ENCODE results near the gene LCE1A.

Gene LCE1A

DNA sequence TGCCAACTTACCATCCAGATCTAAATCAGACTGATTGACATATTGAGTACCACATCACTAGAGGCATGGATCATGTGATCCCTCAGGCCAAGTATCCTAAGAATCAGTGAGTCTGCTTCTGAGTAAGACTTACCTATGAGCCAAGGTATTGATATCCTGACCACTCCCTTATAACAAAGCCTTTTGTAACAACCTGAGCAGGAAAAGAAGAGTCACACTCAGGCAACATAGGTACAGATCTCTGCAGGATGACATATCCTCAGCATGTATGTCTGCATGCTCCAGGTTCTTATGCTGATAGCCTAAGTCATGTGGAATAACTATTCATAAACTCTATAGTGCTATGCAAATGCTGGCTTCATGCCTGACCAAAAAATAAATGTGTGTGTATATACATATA, 2.3 kb upstream of the LCE1A start:
- no peak overlapping the region for H2BK5ac ChIP-seq (ENCODE audit: low read depth, low read length, poor library complexity, severe bottlenecking)

DNA sequence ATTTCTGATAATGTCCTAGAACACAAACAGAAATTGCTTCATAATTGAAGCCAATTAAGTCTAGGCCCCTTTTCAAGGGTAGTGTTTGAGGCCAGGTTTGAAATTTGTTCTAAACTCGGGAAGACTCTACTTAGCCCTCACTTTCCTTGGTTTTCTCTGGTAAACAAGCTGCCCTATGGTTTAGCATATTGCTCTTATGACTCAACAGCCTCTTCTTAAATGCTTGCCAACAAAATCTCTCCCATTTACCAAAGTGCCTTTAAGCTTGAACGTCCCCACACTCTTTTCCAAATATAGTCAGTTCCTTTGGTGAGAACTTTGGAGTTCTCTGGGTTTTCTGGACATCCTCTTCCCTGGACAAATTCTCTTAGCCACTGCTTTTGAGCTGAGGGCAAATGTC, 9.6 kb downstream of the LCE1A start:
- Histone ChIP-seq H4K8ac (ENCODE audit: low read length) (no peak overlapping the region), H3K4me3 (ENCODE audit: insufficient read depth in 1 of 2, low read depth in 1 of 2, low read length in 2 of 2) (no peak overlapping the region), H3K4me2 (ENCODE audit: low read length, poor library complexity, severe bottlenecking) (no peak overlapping the region), H2AK5ac (ENCODE audit: low read length, severe bottlenecking) (no peak overlapping the region), H2AFZ (ENCODE audit: low read depth, low read length) (no peak overlapping the region), H3K23ac (ENCODE audit: low read length in 2 of 2) (no peak overlapping the region), H3K14ac (ENCODE audit: low read length in 2 of 2) (no peak overlapping the region), H4K91ac (ENCODE audit: low read length) (no peak overlapping the region), H2BK120ac (ENCODE audit: low read depth, low read length) (no peak overlapping the region), H2BK5ac (ENCODE audit: low read depth, low read length, poor library complexity, severe bottlenecking) (no peak overlapping the region), H3K27me3 (ENCODE audit: control insufficient read depth in 1 of 2, insufficient read depth in 1 of 2, low read length in 2 of 2) (no peaks in the 10 kb centered on the region), H3K4ac (ENCODE audit: low read depth in 1 of 2, low read length in 2 of 2) (no peak overlapping the region), H3K9me3 (ENCODE audit: control insufficient read depth, low read length) (no peaks in the 10 kb centered on the region), H3K4me1 (ENCODE audit: control insufficient read depth, insufficient read depth, low read depth, low read length) (no peaks in the 10 kb centered on the region), H3K79me1 (replicated peaks; ENCODE audit: low read length, poor library complexity, severe bottlenecking) (no peaks in the 10 kb centered on the region), H3K27ac (ENCODE audit: low read length, poor library complexity, severe bottlenecking) (no peak overlapping the region), H2BK12ac (ENCODE audit: low read length in 2 of 2) (no peak overlapping the region), H3K9ac (ENCODE audit: low read length) (no peak overlapping the region), H2BK15ac (ENCODE audit: low read depth, poor library complexity, severe bottlenecking) (no peak overlapping the region), H3K18ac (ENCODE audit: low read depth in 1 of 2, low read length in 2 of 2) (no peak overlapping the region), H3K36me3 (ENCODE audit: control insufficient read depth in 1 of 2, insufficient read depth in 2 of 2, low read depth in 1 of 2, low read length in 2 of 2) (no peaks in the 10 kb centered on the region)
- WGBS = 21% methylated on average over 2 of the region's 2 CpGs
- DNase-seq = no peak

More for the DNA sequence above, 2.3 kb upstream of the LCE1A start:
- H4K91ac ChIP-seq (ENCODE audit: low read length) = no peak overlapping the region
- H3K14ac ChIP-seq (ENCODE audit: low read length in 2 of 2) = no peak overlapping the region
- H3K4me2 ChIP-seq (ENCODE audit: low read length, poor library complexity, severe bottlenecking) = no peak overlapping the region
- H3K4ac ChIP-seq (ENCODE audit: low read depth in 1 of 2, low read length in 2 of 2) = no peak overlapping the region
- no peaks in the 10 kb centered on the region for H3K79me1 ChIP-seq (replicated peaks; ENCODE audit: low read length, poor library complexity, severe bottlenecking)
- DNase-seq = no peak
- no peak overlapping the region for H2BK120ac ChIP-seq (ENCODE audit: low read depth, low read length)
- no peak overlapping the region for H2BK15ac ChIP-seq (ENCODE audit: low read depth, poor library complexity, severe bottlenecking)
- H3K36me3 ChIP-seq (ENCODE audit: control insufficient read depth in 1 of 2, insufficient read depth in 2 of 2, low read depth in 1 of 2, low read length in 2 of 2) = no peaks in the 10 kb centered on the region
- H2AFZ ChIP-seq (ENCODE audit: low read depth, low read length) = no peak overlapping the region
- no peak overlapping the region for H3K23ac ChIP-seq (ENCODE audit: low read length in 2 of 2)
- peaks cover 0 to 9% of the 10 kb centered on the region in 2 experiments for H3K27me3 ChIP-seq (ENCODE audit: control insufficient read depth in 1 of 2, insufficient read depth in 1 of 2, low read length in 2 of 2)
- no peak overlapping the region for H2AK5ac ChIP-seq (ENCODE audit: low read length, severe bottlenecking)
- H3K27ac ChIP-seq (ENCODE audit: low read length, poor library complexity, severe bottlenecking) = no peak overlapping the region
- no peak overlapping the region for H3K9ac ChIP-seq (ENCODE audit: low read length)
- H3K4me3 ChIP-seq (ENCODE audit: insufficient read depth in 1 of 2, low read depth in 1 of 2, low read length in 2 of 2) = no peak overlapping the region
- no peak overlapping the region for H2BK12ac ChIP-seq (ENCODE audit: low read length in 2 of 2)
- no peak overlapping the region for H4K8ac ChIP-seq (ENCODE audit: low read length)
- H3K18ac ChIP-seq (ENCODE audit: low read depth in 1 of 2, low read length in 2 of 2) = no peak overlapping the region
- no peaks in the 10 kb centered on the region for H3K4me1 ChIP-seq (ENCODE audit: control insufficient read depth, insufficient read depth, low read depth, low read length)
- H3K9me3 ChIP-seq (ENCODE audit: control insufficient read depth, low read length) = no peaks in the 10 kb centered on the region

DNA sequence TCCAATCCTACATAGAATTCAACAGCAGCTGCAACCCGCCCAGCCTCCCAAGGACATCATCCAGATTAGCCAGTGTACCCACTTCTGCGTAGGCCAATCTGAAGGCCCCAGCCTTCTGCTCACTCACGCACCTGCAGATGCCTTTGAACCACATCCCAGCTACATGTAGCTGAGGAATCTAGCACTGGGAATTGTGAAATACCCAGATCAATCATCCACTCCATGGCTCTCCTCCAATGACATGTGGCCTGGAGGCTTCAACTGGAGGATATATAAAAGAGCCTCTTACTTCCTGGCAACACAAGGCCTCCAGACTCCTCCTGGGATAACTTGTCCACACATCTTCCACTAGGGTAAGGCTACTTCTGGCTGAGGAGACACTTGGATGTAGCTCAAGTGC, 15.3 kb downstream of the LCE1A start, which contains the start of gene LCE6A:
TSS of gene LCE6A (plus strand) at position 301 of the 400 bp plus-strand sequence. CDS start 665 bp downstream, outside the sequence.
- no peak within 1 kb of the TSS for H3K27ac ChIP-seq (ENCODE audit: low read length, poor library complexity, severe bottlenecking)
- no peak within 1 kb of the TSS for H2AK5ac ChIP-seq (ENCODE audit: low read length, severe bottlenecking)
- no peaks in the 10 kb centered on the region for H3K9me3 ChIP-seq (ENCODE audit: control insufficient read depth, low read length)
- no peak for DNase-seq
- no peak within 1 kb of the TSS for H3K23ac ChIP-seq (ENCODE audit: low read length in 2 of 2)
- H3K27me3 ChIP-seq (ENCODE audit: control insufficient read depth in 1 of 2, insufficient read depth in 1 of 2, low read length in 2 of 2) = no peaks in the 10 kb centered on the region
- no peak within 1 kb of the TSS for H2BK5ac ChIP-seq (ENCODE audit: low read depth, low read length, poor library complexity, severe bottlenecking)
- no peak within 1 kb of the TSS for H3K14ac ChIP-seq (ENCODE audit: low read length in 2 of 2)
- no peak within 1 kb of the TSS for H3K18ac ChIP-seq (ENCODE audit: low read depth in 1 of 2, low read length in 2 of 2)
- no peak within 1 kb of the TSS for H3K4ac ChIP-seq (ENCODE audit: low read depth in 1 of 2, low read length in 2 of 2)
- H3K4me3 ChIP-seq (ENCODE audit: insufficient read depth in 1 of 2, low read depth in 1 of 2, low read length in 2 of 2) = no peak within 1 kb of the TSS
- H3K36me3 ChIP-seq (ENCODE audit: control insufficient read depth in 1 of 2, insufficient read depth in 2 of 2, low read depth in 1 of 2, low read length in 2 of 2) = no peaks in the 10 kb centered on the region
- no peak within 1 kb of the TSS for H2AFZ ChIP-seq (ENCODE audit: low read depth, low read length)
- no peaks in the 10 kb centered on the region for H3K79me1 ChIP-seq (replicated peaks; ENCODE audit: low read length, poor library complexity, severe bottlenecking)
- WGBS = 70% methylated on average over 3 of the region's 3 CpGs
- H4K91ac ChIP-seq (ENCODE audit: low read length) = no peak within 1 kb of the TSS
- H3K4me1 ChIP-seq (ENCODE audit: control insufficient read depth, insufficient read depth, low read depth, low read length) = no peaks in the 10 kb centered on the region
- no peak within 1 kb of the TSS for H2BK12ac ChIP-seq (ENCODE audit: low read length in 2 of 2)
- H3K4me2 ChIP-seq (ENCODE audit: low read length, poor library complexity, severe bottlenecking) = no peak within 1 kb of the TSS
- no peak within 1 kb of the TSS for H2BK15ac ChIP-seq (ENCODE audit: low read depth, poor library complexity, severe bottlenecking)
- no peak within 1 kb of the TSS for H3K9ac ChIP-seq (ENCODE audit: low read length)
- H4K8ac ChIP-seq (ENCODE audit: low read length) = no peak within 1 kb of the TSS
- H2BK120ac ChIP-seq (ENCODE audit: low read depth, low read length) = no peak within 1 kb of the TSS

DNA sequence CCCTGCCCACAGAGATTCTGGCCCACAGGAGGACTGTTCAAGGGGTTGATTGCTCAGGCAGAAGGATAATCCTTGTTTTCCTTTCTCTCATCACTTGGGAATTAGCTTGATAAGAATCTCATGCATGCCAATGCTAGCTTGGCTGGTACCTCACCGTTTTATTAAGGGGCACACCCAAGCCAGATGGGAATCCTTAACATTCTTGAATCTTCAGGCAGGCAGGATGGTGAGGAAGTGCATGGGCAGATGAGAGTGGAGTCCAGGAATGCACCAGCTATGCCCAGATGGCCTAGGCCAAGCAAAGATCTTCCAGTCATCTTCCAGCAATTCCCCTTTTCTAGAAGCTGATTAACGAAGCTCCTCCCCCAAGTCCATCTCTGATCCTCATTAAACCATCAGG, 28.4 kb downstream of the LCE1A start:
- H3K4me3 ChIP-seq (ENCODE audit: insufficient read depth in 1 of 2, low read depth in 1 of 2, low read length in 2 of 2) = no peak overlapping the region
- H2BK5ac ChIP-seq (ENCODE audit: low read depth, low read length, poor library complexity, severe bottlenecking) = no peak overlapping the region
- no peak overlapping the region for H3K4ac ChIP-seq (ENCODE audit: low read depth in 1 of 2, low read length in 2 of 2)
- no peaks in the 10 kb centered on the region for H3K79me1 ChIP-seq (replicated peaks; ENCODE audit: low read length, poor library complexity, severe bottlenecking)
- no peaks in the 10 kb centered on the region for H3K4me1 ChIP-seq (ENCODE audit: control insufficient read depth, insufficient read depth, low read depth, low read length)
- H4K91ac ChIP-seq (ENCODE audit: low read length) = no peak overlapping the region
- H3K27me3 ChIP-seq (ENCODE audit: control insufficient read depth in 1 of 2, insufficient read depth in 1 of 2, low read length in 2 of 2) = peaks cover 0 to 5% of the 10 kb centered on the region in 2 experiments
- no peak overlapping the region for H2BK15ac ChIP-seq (ENCODE audit: low read depth, poor library complexity, severe bottlenecking)
- no peak overlapping the region for H2BK12ac ChIP-seq (ENCODE audit: low read length in 2 of 2)
- H3K36me3 ChIP-seq (ENCODE audit: control insufficient read depth in 1 of 2, insufficient read depth in 2 of 2, low read depth in 1 of 2, low read length in 2 of 2) = no peaks in the 10 kb centered on the region
- H2AK5ac ChIP-seq (ENCODE audit: low read length, severe bottlenecking) = no peak overlapping the region
- no peak overlapping the region for H3K18ac ChIP-seq (ENCODE audit: low read depth in 1 of 2, low read length in 2 of 2)
- 14% methylated on average over 2 of the region's 2 CpGs for WGBS
- H3K4me2 ChIP-seq (ENCODE audit: low read length, poor library complexity, severe bottlenecking) = no peak overlapping the region
- H4K8ac ChIP-seq (ENCODE audit: low read length) = no peak overlapping the region
- H3K9me3 ChIP-seq (ENCODE audit: control insufficient read depth, low read length) = no peaks in the 10 kb centered on the region
- H3K27ac ChIP-seq (ENCODE audit: low read length, poor library complexity, severe bottlenecking) = no peak overlapping the region
- no peak overlapping the region for H3K14ac ChIP-seq (ENCODE audit: low read length in 2 of 2)
- H3K9ac ChIP-seq (ENCODE audit: low read length) = no peak overlapping the region
- no peak overlapping the region for H2BK120ac ChIP-seq (ENCODE audit: low read depth, low read length)
- no peak overlapping the region for H2AFZ ChIP-seq (ENCODE audit: low read depth, low read length)
- H3K23ac ChIP-seq (ENCODE audit: low read length in 2 of 2) = no peak overlapping the region
- no peak for DNase-seq

Measured in mesenchymal stem cell (in vitro differentiated cells and primary cell).